Right atrium auricular region (tissue), 2 donors: Measurements from ENCODE around the gene RPL35. TPM values are rescaled to one million over a fixed set of nuclear protein-coding genes. Genes with fewer than 3 reads are reported as not detected.

ENCODE experiments used
- DNase-seq: peaks from one replicate; pipeline ENCODE4 v3.0.0-alpha.2; 2019; ENCODE audit warnings: low spot score
- H3K27ac ChIP-seq, 2 donors: fragments of 200-600 bp; sonication (generic); 1 replicate in 1 of 2; 2 replicates in 1 of 2; pipeline ENCODE4 v1.5.1; 2016 to 2019
- H3K27me3 ChIP-seq, 2 donors: fragments of 200-600 bp; sonication (generic); one replicate each; pipeline versions ENCODE4 v1.5.1 to v1.6.0; 2017 to 2019
- H3K36me3 ChIP-seq: fragments of 200-600 bp; sonication (generic); one replicate; pipeline ENCODE4 v1.5.1; 2016
- H3K4me1 ChIP-seq, 2 donors: fragments of 200-600 bp; sonication (generic); one replicate each; pipeline versions ENCODE4 v1.5.1 to v1.6.0; 2017 to 2019
- H3K4me3 ChIP-seq, 2 donors: fragments of 200-600 bp; sonication (generic); 1 replicate in 1 of 2; 2 replicates in 1 of 2; pipeline ENCODE4 v1.5.1; 2017 to 2019; ENCODE audit warnings: mild to moderate bottlenecking in 1 of 2, moderate library complexity in 1 of 2
- H3K9me3 ChIP-seq, 2 donors: fragments of 200-600 bp; sonication (generic); one replicate each; pipeline ENCODE4 v1.5.1; 2019
- CTCF ChIP-seq, 2 donors: fragments of 200-600 bp; sonication (generic); IDR thresholded peaks; one replicate each; pipeline ENCODE4 v1.5.1; 2019; ENCODE audit warnings: antibody characterized with exemption in 2 of 2
- total RNA-seq, 2 donors: library from RNA; depleted of rRNA; stranded (reverse); fragments of >200 nt; gene quantifications; one replicate each; pipeline ENCODE4 v1.1.0, GENCODE V29; 2016

Gene RPL35
- total RNA-seq, 2 donors from 2014 or later: 846 to 1,378 TPM

GRCh38 chr9:124813501-124814163 is 48.1 kb downstream of the RPL35 start:
- Histone ChIP-seq H3K36me3 (peaks cover 5% of the 10 kb centered on the region), H3K9me3 (no peaks in the 10 kb centered on the region), H3K4me3 (no peak overlapping the region), H3K4me1 (peaks cover 0 to 12% of the 10 kb centered on the region in 2 donors), H3K27me3 (no peaks in the 10 kb centered on the region), H3K27ac (peak overlapping the region; percentile 28 to 52)
- TF ChIP-seq CTCF (IDR thresholded peaks at IDR 0.05): no peak
- DNase-seq: no peak

DNA sequence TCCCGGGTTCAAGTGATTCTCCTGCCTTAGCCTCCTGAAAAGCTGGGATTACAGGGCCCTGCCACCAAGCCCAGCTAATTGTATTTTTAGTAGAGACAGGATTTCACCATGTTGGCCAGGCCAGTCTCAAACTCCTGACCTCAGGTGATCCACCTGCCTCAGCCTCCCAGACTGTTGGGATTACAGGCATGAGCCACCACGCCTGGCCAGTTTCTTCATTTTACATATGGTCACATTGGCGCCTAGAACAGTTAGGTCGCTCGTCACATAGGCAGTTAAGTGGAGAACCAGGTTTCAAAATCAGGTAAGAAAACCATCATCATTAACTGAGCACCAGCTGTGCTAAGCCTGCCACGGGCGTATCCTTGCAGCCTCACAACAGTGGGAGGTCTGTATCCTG is 48.7 kb downstream of the RPL35 start:
- Histone ChIP-seq H3K36me3 (peaks cover 5% of the 10 kb centered on the region), H3K27ac (peak overlapping the region; percentile 28 to 52), H3K9me3 (no peaks in the 10 kb centered on the region), H3K27me3 (no peaks in the 10 kb centered on the region), H3K4me1 (peaks cover 0 to 12% of the 10 kb centered on the region in 2 donors), H3K4me3 (no peak overlapping the region)
- DNase-seq: no peak
- TF ChIP-seq CTCF (IDR thresholded peaks at IDR 0.05): no peak

DNA sequence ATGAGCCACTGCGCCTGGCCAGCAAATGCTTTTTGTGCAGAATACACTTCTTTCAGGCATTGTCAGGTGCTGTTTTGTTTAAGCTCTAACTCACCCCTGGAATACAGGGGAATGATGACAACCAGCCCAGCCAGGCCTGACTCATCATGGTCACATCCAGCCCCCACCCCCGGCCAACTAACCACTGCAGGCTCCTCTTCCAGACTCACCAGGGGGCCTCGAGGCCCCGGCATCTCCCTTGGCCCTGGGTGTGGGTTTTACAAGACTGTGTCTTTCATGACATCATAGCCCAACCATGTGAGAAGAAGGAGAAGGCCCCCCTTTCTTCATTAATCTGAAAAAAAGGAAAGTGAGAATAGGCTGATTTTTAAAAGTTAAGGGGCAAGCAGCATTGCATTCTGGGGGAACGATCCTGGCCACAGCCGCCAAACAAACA is 49.3 kb downstream of the RPL35 start:
- H3K4me3 ChIP-seq: no peak overlapping the region
- H3K4me1 ChIP-seq: peaks cover 0 to 12% of the 10 kb centered on the region in 2 donors
- H3K9me3 ChIP-seq: no peaks in the 10 kb centered on the region
- peaks cover 5% of the 10 kb centered on the region for H3K36me3 ChIP-seq
- no peak for TF ChIP-seq CTCF (IDR thresholded peaks at IDR 0.05)
- peak overlapping the region; percentile 28 to 52 for H3K27ac ChIP-seq
- no peaks in the 10 kb centered on the region for H3K27me3 ChIP-seq
- DNase-seq: peak; percentile 83

DNA sequence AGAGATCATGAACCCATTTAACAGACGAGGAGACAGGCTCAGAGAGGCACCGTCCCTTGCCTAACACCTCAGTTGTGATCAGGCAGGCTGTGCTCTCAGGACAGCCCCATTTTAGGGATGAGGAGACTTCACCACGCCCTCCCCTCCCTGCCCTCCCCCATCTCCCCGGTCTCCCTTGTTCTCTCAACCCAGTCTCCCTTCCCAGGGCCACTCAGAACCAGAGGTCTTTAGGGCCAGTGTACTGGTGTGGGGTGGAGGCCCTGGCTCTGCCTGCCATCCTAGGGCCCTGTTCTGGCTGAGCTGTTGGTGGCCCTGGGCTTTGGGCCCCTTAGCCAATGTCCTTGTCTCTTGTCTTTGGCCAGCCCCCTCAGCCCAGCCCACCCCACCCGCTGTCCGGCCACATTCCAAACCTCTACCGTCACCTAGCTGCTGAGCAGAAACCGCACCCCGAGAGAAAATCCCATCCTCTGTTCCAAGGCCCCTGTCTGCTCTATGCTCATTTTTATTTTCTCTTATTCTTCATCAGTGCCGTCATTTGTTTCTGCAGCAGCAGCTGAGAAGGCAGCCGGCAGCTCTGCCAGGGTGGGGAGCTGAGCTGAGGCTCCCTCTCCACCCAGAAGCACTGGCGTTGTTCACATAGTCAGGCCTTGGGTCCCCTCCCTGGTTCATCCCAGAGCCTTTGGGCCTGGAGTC is 50.9 kb downstream of the RPL35 start:
- peaks cover 5% of the 10 kb centered on the region for H3K36me3 ChIP-seq
- TF ChIP-seq CTCF (IDR thresholded peaks at IDR 0.05): peak in 1 of 2 donors; percentile 13
- peaks cover 0 to 12% of the 10 kb centered on the region in 2 donors for H3K4me1 ChIP-seq
- H3K9me3 ChIP-seq: no peaks in the 10 kb centered on the region
- H3K4me3 ChIP-seq: no peak overlapping the region
- H3K27me3 ChIP-seq: no peaks in the 10 kb centered on the region
- DNase-seq: no peak
- H3K27ac ChIP-seq: peak overlapping the region; percentile 9 to 52

DNA sequence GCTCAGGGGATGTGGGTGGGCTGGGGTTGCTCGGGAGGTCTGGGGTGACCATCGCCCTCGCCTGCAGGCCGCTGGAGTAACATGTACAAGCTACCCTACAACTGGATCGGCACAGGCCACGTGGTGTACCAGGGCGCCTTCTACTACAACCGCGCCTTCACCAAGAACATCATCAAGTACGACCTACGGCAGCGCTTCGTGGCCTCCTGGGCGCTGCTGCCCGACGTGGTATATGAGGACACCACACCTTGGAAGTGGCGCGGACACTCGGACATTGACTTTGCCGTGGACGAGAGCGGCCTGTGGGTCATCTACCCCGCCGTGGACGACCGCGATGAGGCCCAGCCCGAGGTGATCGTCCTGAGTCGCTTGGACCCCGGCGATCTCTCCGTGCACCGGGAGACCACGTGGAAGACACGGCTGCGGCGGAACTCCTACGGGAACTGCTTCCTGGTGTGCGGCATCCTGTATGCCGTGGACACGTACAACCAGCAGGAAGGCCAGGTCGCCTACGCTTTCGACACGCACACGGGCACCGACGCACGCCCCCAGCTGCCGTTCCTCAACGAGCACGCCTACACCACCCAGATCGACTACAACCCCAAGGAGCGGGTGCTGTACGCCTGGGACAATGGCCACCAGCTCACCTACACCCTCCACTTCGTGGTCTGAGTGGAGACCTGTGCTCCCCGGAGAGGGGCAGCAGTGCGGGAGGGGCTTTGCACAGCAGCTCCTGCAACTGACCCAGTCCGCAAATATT is 51.8 kb downstream of the RPL35 start:
- Histone ChIP-seq H3K27me3 (no peaks in the 10 kb centered on the region), H3K4me3 (no peak overlapping the region), H3K27ac (peak overlapping the region in 1 of 2 donors; percentile 9), H3K9me3 (no peaks in the 10 kb centered on the region), H3K4me1 (peaks cover 0 to 12% of the 10 kb centered on the region in 2 donors), H3K36me3 (peaks cover 5% of the 10 kb centered on the region)
- TF ChIP-seq CTCF (IDR thresholded peaks at IDR 0.05): no peak
- DNase-seq: no peak
